ENCODE data around the gene LAT.

Gene LAT

DNA sequence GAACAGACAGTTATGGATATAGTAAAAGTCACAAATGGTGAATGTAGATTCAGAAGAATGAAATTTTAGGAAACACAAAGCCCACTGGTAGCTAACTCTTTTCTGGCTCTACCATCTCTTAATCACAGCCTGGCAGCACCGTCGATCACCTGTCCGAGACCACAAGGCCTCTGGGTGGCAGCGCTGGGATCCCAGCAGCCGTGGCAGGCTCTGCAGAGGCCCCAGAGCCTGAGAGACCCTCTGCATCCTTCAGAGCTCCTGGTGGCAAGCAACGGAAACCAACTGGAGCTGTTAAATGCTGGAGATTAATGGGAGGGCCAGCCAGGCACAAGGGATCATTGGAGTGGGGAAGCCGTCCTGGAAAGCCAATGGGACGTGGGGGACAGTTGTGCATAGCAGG is 26.3 kb downstream of the LAT start:
- DNase-seq, result no peak

DNA sequence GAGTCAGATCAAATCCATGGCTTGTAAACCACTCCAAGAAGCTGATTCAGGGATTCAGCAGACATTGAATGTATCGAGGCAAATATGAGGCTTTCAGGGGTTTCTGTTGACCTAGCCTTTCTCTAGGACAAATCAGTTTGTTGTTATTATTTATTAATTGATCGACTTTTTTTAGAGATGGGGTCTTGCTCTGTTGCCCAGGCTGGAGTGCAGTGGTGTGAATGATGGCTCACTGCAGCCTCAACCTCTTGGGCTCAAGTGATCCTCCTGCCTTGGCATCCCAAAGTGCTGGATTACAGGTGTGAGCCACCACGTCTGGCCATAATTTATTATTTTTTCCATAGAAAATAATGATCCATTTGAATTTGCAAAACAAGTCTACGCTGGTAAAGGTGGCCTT is 27.0 kb downstream of the LAT start:
- no peak for DNase-seq

DNA sequence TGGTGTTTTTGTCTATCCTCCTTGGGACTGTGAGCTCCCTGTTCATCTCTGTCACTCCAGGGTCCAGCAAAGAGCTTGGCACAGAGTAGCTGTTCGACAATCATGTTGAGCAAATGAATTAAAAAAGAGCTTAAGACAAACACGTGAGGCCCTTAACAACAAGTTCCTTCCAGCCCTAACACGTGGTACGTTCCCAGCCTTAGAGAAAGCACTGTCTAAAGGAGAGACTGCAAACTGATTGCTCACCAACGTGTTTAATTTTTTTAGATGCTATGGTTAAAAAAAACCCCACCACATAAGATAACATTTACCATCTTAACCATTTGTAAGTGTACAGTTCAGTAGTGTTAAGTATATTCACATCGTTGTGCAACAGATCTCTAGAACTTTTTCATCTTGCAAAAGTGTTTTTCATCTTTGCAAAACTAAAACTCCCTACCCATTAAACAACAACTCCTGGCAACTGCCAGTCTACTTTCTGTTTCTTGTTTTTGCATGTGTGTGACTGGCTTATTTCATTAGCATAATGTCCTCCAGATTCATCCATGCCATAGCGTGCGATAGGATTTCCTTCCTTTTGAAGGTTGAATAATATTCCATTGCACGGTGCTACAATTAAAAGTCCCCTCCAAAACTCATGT is 28.2 kb downstream of the LAT start:
- DNase-seq, result no peak

DNA sequence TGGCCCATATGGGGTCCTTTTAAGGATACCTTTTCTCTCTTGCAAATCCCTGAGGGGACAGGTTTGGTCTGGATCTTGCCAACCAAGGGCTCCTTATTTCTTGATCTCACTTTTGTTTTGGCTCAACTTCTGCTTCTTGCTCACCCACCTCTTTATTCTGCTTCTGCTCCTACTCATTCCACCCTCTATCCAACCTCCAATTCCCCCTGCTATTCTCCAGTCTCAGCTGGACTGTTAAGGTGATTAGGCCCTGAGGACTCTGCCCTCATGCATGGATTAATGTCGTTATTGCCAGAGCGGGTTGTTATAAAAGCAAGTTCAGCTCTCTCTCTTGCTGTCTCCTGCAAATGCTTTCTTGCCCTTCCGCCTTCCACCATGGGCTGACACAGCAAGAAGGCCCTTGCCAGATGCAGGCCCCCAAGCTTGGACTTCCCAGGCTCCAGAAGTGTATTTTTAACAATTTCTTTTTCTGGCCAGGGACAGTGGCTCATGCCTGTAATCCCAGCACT is 29.8 kb downstream of the LAT start:
- no peak for DNase-seq

DNA sequence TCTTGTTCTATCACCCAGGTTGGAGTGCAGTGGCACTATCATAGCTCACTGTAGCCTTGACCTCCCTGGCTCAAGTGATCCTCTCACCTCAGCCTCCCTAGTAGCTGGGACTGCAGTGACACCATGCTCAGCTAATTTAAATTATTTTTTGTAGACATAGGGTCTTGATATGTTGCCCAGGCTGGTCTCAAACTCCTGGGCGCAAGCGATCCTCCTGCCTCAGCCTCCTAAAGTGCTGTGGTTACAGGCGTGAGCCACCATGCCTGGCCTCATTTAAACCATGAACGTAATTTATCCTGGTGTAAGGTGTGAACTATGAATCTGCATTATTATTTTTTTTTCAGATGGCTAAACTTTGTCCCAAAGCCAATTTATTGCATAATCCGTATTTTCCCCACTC is 37.3 kb downstream of the LAT start:
- DNase-seq, result no peak

DNA sequence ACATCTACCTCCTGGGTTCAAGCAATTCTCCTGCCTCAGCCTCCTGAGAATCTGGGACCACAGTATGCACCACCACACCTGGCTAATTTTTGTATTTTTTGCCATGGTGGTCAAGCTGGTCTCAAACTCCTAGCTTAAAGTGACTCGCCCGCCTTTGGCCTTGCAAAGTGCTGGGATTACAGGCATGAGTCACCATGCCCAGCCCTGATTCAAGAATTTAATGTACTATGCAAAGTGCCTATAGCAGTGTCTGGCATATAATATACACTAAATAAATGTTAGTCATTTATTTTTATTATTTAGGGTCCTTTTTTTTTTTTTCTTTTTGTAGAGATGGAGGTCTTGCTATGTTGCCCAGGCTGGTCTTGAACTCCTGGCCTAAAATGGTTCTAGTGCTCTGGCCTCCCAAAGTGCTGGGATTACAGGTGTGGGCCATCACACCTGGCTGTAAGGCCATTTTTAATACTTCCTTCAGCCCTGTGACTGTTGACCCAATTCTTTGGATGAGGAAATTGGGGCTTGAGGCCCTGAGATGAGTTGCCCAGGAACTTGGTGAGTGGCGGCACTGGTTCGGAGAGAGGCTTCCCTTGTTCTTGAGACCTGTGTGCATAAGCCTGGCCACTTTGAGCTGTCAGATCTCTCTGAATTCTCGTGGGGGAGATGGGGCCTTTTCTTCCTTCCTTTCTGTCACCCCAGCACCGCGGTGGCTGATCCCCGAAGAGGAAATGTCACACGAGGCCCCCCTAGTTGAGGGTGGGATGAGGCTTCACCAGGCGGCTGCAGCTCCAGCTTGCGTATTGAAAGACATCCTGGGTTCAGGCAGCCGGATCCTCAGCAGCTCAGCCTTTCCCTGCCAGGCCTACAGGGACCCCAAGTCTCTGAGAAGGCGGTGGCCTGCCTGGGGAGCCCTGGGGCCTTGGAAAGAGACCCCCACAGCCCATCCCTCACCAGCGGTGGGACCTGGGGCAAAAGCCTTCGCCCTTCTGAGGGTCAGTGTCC is 38.7 kb downstream of the LAT start:
- DNase-seq, result no peak

DNA sequence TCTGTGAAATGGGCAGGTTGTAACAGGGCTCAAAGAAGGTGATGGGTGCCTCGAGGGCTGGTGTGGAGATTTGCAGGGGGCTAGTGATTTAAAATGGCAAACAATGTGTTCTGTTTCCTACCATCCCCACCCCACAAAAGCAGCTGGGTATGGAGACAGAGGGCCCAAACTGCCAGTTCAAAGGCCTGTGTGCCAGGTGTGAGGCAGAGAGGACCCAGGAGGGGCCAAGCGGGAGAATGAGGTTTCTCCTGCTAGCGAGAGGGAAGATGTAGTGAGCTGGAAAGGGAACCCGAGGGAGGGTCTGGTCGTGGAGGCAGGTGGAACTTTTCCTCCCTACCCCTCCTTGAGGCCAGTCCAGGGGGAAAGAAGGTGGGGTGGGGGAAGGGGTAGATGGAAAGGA is 39.4 kb downstream of the LAT start:
- no peak for DNase-seq

DNA sequence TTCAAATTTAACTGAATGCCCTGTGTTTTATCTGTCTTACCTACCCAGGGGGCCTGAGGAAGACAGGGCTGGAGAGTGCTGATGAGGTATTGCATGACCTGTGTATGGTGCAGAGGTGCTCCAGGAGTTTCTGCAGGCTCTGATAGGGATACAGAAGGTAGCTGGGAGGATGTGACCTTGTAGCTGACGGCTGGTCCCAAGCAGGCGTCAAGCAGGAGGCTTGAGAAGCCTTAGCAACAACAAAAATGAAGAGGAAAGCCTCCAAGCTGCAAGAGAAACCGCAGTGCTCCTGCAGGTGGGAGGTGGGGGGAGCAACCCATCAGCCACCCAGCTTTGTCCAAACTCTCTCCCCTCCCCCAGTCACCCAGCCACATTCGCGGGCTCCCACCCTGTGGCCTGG is 40.4 kb downstream of the LAT start:
- DNase-seq, result no peak

DNA sequence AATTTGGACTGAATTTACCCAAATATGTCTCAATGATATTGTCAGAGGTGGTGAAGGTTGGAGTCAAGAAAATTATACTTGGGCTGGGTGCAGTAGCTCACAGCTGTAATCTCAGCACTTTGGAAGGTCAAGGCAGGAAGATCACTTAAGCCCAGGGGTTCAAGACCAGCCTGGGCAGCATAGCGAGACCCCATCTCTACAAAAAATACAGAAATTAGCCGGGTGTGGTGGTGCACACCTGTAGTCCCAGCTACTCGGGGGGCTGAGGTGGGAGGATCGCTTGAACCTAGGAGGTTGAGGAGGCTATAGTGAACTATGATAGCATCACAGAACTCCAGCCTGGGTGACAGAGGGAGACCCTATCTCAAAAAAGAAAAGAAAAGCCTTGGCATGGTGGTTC is 40.9 kb downstream of the LAT start:
- no peak for DNase-seq

DNA sequence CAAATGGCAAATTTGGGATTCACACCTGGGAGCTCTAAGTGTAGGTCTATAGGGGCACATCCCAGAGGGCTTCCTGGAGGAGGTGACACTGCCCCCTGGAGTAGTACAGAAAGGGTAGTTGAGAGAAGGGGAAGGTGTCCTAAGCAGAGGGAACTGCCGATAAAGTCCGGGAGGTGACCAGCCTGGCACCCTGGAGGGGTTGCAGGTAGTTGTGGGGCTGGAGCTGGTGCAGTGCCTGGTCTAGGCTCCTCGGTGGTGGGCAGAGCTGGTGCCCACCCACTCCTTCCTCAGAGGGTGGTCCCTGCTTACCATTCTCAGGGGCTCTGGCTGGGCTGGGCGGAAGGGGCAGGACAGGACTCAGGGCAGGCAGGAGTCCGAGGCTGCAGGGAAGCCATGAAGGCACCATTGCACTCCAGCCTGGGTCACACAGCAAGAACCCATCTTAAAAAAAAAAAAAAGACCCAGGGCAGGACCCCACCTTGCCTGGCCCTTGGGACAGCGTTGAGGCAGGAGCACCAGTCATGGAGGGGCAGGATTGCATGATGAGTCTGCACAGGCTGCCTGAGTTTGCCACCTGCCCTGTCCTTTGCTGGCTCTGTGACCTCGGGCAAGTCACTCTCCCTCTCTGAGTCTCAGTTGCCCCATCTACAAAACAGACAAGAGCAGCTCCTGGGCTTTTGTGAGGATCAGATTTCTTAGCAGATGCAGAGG is 43.8 kb downstream of the LAT start:
- no peak for DNase-seq

DNA sequence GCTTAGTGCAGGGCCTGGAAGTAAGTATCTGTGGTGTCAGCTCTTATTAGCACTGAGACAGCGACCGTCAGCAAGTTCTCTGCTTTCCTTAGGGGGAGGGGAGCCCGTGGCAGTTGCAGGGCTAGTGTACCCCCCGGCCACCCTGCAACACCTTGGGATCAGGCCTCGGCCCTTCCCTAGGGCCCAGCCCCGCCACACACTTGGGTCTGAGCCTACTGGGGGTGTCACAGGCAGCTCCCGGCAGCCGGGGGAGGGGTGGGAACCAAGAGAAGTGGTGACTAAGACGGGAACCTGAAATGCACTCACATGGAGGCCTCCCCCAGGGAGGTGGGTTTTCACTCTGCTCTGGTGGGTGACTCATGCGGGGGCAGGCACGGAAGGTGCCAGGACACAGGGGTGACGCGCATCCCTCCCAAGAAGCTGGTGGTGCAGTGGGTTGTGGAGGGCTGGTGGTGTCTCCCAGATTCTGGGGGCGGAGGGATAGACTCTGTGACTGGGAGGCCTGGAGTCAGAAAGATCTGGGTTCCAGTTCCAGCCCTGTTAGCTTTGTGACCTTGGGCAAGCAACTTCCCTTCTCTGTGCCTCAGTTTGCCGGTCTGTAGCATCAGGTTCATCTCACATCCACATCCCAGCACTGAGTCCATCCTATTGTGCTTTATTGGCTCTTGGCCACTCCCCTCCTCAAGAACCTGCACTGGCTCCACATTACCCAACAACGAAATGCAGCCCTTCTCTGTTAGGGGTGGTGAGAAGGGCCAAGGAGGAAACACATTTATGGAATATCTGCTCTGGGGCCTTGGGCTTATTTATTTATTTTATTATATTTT is 44.5 kb downstream of the LAT start:
- no peak for DNase-seq

DNA sequence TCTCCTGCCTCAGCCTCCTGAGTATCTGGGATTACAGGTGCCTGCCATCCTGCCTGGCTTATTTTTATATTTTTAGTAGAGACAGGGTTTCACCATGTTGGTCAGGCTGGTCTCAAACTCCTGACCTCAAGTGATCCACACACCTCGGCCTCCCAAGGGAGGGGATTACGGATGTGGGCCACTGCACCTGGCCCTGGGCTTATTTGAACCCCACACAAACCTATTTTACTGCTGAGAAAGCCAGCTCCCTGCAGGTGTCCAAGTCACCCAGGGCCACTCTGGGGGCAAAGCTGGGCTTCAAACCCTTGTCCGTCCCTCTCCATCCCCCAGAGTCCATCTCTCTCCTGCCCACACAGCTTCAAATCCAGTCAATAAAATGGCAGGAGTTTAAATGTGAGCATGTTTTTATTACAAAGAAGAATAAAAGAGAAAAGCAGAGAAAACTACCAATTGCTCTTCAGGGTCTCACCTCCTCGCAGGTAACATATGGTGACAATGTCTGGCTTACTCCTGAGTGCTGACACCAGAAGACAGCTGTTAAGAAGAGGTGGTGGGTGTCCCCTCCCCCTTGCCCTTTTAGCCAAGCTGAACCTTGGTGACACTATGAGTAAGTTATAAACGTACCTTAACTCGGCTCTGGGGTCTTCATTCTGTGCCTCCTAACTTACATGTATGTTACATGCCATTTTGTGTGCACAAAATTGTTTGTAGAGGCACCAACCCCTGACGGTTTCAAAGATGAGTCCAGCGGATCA is 45.4 kb downstream of the LAT start:
- DNase-seq, result no peak
